ENCODE results near the gene RBFOX2.

DNA sequence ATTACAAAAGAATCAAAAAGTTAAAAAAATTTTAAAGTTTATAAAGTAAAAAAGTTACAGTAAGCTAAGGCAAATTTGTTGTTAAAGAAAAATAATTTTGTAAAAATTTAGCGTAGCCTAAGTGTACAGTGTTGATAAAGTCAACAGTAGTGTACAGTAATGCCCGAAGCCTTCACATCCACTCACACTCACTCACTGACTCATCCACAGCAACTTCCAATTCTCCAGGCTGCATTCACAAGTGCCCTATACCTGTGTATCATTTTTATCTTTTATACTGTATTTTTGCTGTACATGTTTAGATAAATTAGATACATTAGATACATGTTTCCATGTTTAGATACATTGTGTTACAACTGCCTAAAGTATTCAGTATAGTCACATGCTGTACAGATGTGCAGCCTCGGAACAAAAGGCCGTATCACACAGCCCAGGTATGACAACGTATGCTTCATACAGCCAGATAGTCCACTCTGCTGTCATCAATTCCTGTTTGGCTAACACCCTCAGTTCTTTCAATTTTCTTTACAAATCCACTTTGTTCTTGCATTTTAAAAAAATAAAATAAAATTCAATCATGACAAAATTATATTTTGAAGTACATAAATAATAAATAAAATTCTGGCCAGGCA, 80.7 kb downstream of the RBFOX2 start:
- TF ChIP-seq, protein P1, sequence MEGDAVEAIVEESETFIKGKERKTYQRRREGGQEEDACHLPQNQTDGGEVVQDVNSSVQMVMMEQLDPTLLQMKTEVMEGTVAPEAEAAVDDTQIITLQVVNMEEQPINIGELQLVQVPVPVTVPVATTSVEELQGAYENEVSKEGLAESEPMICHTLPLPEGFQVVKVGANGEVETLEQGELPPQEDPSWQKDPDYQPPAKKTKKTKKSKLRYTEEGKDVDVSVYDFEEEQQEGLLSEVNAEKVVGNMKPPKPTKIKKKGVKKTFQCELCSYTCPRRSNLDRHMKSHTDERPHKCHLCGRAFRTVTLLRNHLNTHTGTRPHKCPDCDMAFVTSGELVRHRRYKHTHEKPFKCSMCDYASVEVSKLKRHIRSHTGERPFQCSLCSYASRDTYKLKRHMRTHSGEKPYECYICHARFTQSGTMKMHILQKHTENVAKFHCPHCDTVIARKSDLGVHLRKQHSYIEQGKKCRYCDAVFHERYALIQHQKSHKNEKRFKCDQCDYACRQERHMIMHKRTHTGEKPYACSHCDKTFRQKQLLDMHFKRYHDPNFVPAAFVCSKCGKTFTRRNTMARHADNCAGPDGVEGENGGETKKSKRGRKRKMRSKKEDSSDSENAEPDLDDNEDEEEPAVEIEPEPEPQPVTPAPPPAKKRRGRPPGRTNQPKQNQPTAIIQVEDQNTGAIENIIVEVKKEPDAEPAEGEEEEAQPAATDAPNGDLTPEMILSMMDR (conservative IDR thresholded peaks at IDR 0.05; ENCODE audit: low read length) = no peak
- TF ChIP-seq EZH2phosphoT487 (IDR thresholded peaks at IDR 0.05; ENCODE audit: borderline replicate concordance, low read depth, low read length) = no peak

Data from OCI-LY7 (cell line).